Measurements from ENCODE around the gene KNL1.

KNL1 gene

GRCh38 chr15:40637221-40637745, 43.2 kb downstream of the KNL1 start:
- ATAC-seq (ENCODE audit: insufficient read depth, low read depth): no peak
- DNase-seq: no peak
- H3K79me2 ChIP-seq (ENCODE audit: insufficient read depth, low read length): no peaks in the 10 kb centered on the region
- H3K9ac ChIP-seq (ENCODE audit: low read depth, low read length): no peak overlapping the region
- H3K9me3 ChIP-seq (ENCODE audit: insufficient read depth, low read length, severe bottlenecking): no peaks in the 10 kb centered on the region
- H3K27ac ChIP-seq (ENCODE audit: low read length): no peak overlapping the region
- H3K27me3 ChIP-seq (ENCODE audit: insufficient read depth, low read length, poor library complexity): no peaks in the 10 kb centered on the region
- no peak overlapping the region for H2AFZ ChIP-seq (ENCODE audit: low read depth, low read length)
- H3K4me3 ChIP-seq (ENCODE audit: low read depth in 1 of 2, low read length in 2 of 2): no peak overlapping the region
- no peak for TF ChIP-seq CTCF (IDR thresholded peaks at IDR 0.05; ENCODE audit: borderline replicate concordance, extremely low read depth, low read length, poor library complexity, severe bottlenecking)
- TF ChIP-seq EZH2 (IDR thresholded peaks at IDR 0.05; ENCODE audit: borderline replicate concordance, low read depth, low read length, severe bottlenecking): no peak
- no peak overlapping the region for H3K4me2 ChIP-seq (ENCODE audit: insufficient read depth, low read length)
- H3K4me1 ChIP-seq (ENCODE audit: insufficient read depth, low read length): no peaks in the 10 kb centered on the region
- no peaks in the 10 kb centered on the region for H4K20me1 ChIP-seq (ENCODE audit: insufficient read depth, low read length)
- peaks cover 70% of the 10 kb centered on the region for H3K36me3 ChIP-seq (ENCODE audit: insufficient read depth, low read length)

DNA sequence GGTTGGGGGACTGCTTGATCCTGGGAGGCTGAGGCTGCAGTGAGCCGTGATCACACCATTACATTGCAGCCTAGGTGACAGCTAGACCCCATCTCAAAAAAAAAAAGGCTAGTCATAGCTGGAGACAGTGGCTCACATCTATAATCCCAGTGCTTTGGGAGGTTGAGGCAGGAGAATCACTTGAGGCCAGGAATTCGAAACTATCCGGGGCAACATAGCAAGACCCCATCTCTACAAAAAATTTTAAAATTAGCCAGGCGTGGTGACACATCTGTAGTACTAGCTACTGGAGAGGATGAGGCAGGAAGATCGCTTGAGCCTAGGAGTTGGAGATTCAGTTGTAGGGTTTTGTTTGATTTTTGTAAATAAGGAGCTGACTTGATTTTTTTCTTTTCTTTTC, 45.6 kb downstream of the KNL1 start:
- Histone ChIP-seq H3K4me2 (ENCODE audit: insufficient read depth, low read length) (no peak overlapping the region), H3K9me3 (ENCODE audit: insufficient read depth, low read length, severe bottlenecking) (no peaks in the 10 kb centered on the region), H3K79me2 (ENCODE audit: insufficient read depth, low read length) (no peaks in the 10 kb centered on the region), H4K20me1 (ENCODE audit: insufficient read depth, low read length) (no peaks in the 10 kb centered on the region), H3K4me1 (ENCODE audit: insufficient read depth, low read length) (no peaks in the 10 kb centered on the region), H3K27me3 (ENCODE audit: insufficient read depth, low read length, poor library complexity) (no peaks in the 10 kb centered on the region), H3K27ac (ENCODE audit: low read length) (no peak overlapping the region), H3K36me3 (ENCODE audit: insufficient read depth, low read length) (peaks cover 51% of the 10 kb centered on the region), H2AFZ (ENCODE audit: low read depth, low read length) (no peak overlapping the region), H3K4me3 (ENCODE audit: low read depth in 1 of 2, low read length in 2 of 2) (no peak overlapping the region), H3K9ac (ENCODE audit: low read depth, low read length) (no peak overlapping the region)
- ATAC-seq (ENCODE audit: insufficient read depth, low read depth) (no peak), DNase-seq (no peak)
- no peak for TF ChIP-seq EZH2 (IDR thresholded peaks at IDR 0.05; ENCODE audit: borderline replicate concordance, low read depth, low read length, severe bottlenecking)
- no peak for TF ChIP-seq CTCF (IDR thresholded peaks at IDR 0.05; ENCODE audit: borderline replicate concordance, extremely low read depth, low read length, poor library complexity, severe bottlenecking)

DNA sequence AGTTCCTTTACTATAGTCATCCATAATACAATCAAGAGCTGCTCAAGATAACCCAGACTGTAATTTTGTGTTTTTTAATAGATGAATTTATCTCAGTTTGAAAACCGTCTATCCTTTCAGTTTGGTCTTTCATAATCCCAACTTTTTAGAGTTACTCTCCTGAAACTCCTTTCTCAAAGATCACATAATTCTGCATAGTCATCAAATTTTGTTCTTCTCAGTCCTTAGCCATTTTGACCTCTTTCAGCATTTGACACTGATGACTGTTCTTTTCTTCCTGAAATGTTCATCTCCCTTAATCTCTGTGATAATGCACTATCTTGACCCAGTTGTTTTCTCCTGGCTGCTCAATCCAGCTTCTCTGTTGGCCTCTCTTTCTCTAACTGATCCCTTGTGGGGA, 53.5 kb downstream of the KNL1 start:
- Histone ChIP-seq H3K27me3 (ENCODE audit: insufficient read depth, low read length, poor library complexity) (no peaks in the 10 kb centered on the region), H3K9me3 (ENCODE audit: insufficient read depth, low read length, severe bottlenecking) (no peaks in the 10 kb centered on the region), H3K27ac (ENCODE audit: low read length) (no peak overlapping the region), H2AFZ (ENCODE audit: low read depth, low read length) (no peak overlapping the region), H3K36me3 (ENCODE audit: insufficient read depth, low read length) (peaks cover 51% of the 10 kb centered on the region), H3K79me2 (ENCODE audit: insufficient read depth, low read length) (no peaks in the 10 kb centered on the region), H3K4me1 (ENCODE audit: insufficient read depth, low read length) (no peaks in the 10 kb centered on the region), H3K9ac (ENCODE audit: low read depth, low read length) (no peak overlapping the region), H4K20me1 (ENCODE audit: insufficient read depth, low read length) (no peaks in the 10 kb centered on the region), H3K4me3 (ENCODE audit: low read depth in 1 of 2, low read length in 2 of 2) (no peak overlapping the region), H3K4me2 (ENCODE audit: insufficient read depth, low read length) (no peak overlapping the region)
- TF ChIP-seq CTCF (IDR thresholded peaks at IDR 0.05; ENCODE audit: borderline replicate concordance, extremely low read depth, low read length, poor library complexity, severe bottlenecking) (no peak), EZH2 (IDR thresholded peaks at IDR 0.05; ENCODE audit: borderline replicate concordance, low read depth, low read length, severe bottlenecking) (no peak)
- no peak for ATAC-seq (ENCODE audit: insufficient read depth, low read depth)
- no peak for DNase-seq

GRCh38 chr15:40650479-40650878, 56.4 kb downstream of the KNL1 start:
- Histone ChIP-seq H4K20me1 (ENCODE audit: insufficient read depth, low read length) (no peaks in the 10 kb centered on the region), H3K27ac (ENCODE audit: low read length) (no peak overlapping the region), H3K9me3 (ENCODE audit: insufficient read depth, low read length, severe bottlenecking) (no peaks in the 10 kb centered on the region), H3K4me2 (ENCODE audit: insufficient read depth, low read length) (no peak overlapping the region), H2AFZ (ENCODE audit: low read depth, low read length) (no peak overlapping the region), H3K4me1 (ENCODE audit: insufficient read depth, low read length) (no peaks in the 10 kb centered on the region), H3K4me3 (ENCODE audit: low read depth in 1 of 2, low read length in 2 of 2) (no peak overlapping the region), H3K79me2 (ENCODE audit: insufficient read depth, low read length) (no peaks in the 10 kb centered on the region), H3K27me3 (ENCODE audit: insufficient read depth, low read length, poor library complexity) (no peaks in the 10 kb centered on the region), H3K36me3 (ENCODE audit: insufficient read depth, low read length) (peaks cover 69% of the 10 kb centered on the region), H3K9ac (ENCODE audit: low read depth, low read length) (no peak overlapping the region)
- ATAC-seq (ENCODE audit: insufficient read depth, low read depth): no peak
- no peak for TF ChIP-seq CTCF (IDR thresholded peaks at IDR 0.05; ENCODE audit: borderline replicate concordance, extremely low read depth, low read length, poor library complexity, severe bottlenecking)
- no peak for TF ChIP-seq EZH2 (IDR thresholded peaks at IDR 0.05; ENCODE audit: borderline replicate concordance, low read depth, low read length, severe bottlenecking)
- no peak for DNase-seq

Data from DND-41 (cell line).